Uterus (tissue), 2 donors: ENCODE results near the gene CMTM1.

Source experiments
- CTCF ChIP-seq, 4 experiments: fragments of 200-600 bp in 2 of 4; fragments of 450-650 bp in 2 of 4; sonication (generic) in 2 of 4; IDR thresholded peaks; one replicate each; pipeline ENCODE4 v1.5.1; 2016 to 2019; ENCODE audit warnings: antibody characterized with exemption in 4 of 4, mild to moderate bottlenecking in 2 of 4, moderate library complexity in 1 of 4
- POLR2A ChIP-seq, 2 donors: fragments of 450-650 bp; IDR thresholded peaks; one replicate each; pipeline ENCODE4 v1.6.1; 2016; ENCODE audit warnings: antibody characterized with exemption in 2 of 2, mild to moderate bottlenecking in 1 of 2, moderate library complexity in 1 of 2

DNA sequence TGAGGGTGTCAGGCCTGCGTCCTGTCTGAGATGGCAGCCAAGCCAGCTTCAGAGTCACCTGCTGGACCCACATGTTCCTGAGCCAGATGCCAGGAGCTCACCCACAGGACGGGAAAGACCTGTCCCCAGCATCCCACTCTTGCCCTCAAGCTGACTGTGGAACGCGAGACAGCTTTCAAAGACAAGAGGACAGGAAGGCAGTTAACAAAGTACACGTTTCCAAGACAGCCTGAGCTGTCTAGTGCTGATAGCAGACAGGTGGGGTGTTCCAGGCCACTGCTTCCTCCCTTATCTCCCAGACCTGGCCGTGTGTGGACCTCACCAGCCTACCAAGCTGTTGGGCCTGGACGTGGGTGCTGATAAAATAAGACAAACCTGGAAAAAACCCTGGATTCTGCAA is 51.5 kb downstream of the CMTM1 start:
- TF ChIP-seq POLR2A (IDR thresholded peaks at IDR 0.05) = no peak
- no peak for TF ChIP-seq CTCF (IDR thresholded peaks at IDR 0.05)
